Transverse colon (tissue), 4 donors: ENCODE measurements around the gene SREBF2.

Experiments
- EP300 ChIP-seq: sonication (generic); formaldehyde crosslinking; IDR thresholded peaks from one replicate; pipeline ENCODE4 v1.6.1; 2017; ENCODE audit warnings: antibody characterized with exemption, low read depth
- POLR2A ChIP-seq: fragments of 450-650 bp; IDR thresholded peaks from one replicate; pipeline ENCODE4 v1.6.1; 2016; ENCODE audit warnings: antibody characterized with exemption, mild to moderate bottlenecking, moderate library complexity
- POLR2AphosphoS5 ChIP-seq, 3 donors: sonication (generic); formaldehyde crosslinking; IDR thresholded peaks; one replicate each; pipeline ENCODE4 v1.6.1; 2016; ENCODE audit warnings: antibody characterized with exemption in 3 of 3
- TF ChIP-seq, protein P1 (sequence below), 5 experiments: fragments of 200-600 bp in 3 of 5; fragments of 450-650 bp in 2 of 5; sonication (generic) in 3 of 5; IDR thresholded peaks; 1 replicate in 2 of 5; 2 replicates in 3 of 5; pipeline ENCODE4 v1.5.1; 2016 to 2017; ENCODE audit warnings: antibody characterized with exemption in 5 of 5, inconsistent platforms in 3 of 5, mild to moderate bottlenecking in 2 of 5, moderate library complexity in 1 of 5

DNA sequence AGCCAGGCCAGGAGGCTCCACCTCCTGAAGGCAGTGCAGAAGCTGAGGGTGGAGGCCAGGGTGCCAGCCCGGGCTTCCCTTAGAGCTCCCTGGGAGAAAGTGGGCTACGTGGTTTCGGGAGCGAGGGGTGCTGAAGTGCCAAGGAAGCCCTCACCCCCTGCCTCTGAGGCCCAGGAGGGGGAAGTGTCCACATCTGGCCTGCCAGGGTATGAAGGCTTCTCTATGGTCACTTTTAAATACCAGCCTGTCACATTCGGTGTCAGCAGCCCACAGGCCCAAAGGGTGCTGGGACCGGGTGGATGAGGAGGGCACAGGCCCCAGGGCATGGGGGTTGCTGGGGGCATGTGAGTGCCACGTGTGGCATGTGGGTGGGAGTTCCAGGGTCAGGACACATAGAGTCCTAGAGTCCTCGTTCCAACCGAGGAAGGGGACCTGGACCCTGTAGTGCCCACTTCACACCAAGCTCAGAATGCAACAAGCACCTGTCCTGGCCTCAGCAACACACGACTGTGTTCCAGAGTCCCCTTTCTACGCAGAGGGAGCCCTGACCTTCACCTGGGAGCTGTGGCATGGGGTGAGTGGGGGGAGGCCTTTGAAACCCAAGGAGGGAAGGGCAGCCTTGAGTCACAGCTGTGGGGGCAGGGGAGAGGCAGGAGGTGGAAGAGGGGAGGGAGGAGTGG lies 80.3 kb downstream of the SREBF2 start:
- TF ChIP-seq, protein P1, sequence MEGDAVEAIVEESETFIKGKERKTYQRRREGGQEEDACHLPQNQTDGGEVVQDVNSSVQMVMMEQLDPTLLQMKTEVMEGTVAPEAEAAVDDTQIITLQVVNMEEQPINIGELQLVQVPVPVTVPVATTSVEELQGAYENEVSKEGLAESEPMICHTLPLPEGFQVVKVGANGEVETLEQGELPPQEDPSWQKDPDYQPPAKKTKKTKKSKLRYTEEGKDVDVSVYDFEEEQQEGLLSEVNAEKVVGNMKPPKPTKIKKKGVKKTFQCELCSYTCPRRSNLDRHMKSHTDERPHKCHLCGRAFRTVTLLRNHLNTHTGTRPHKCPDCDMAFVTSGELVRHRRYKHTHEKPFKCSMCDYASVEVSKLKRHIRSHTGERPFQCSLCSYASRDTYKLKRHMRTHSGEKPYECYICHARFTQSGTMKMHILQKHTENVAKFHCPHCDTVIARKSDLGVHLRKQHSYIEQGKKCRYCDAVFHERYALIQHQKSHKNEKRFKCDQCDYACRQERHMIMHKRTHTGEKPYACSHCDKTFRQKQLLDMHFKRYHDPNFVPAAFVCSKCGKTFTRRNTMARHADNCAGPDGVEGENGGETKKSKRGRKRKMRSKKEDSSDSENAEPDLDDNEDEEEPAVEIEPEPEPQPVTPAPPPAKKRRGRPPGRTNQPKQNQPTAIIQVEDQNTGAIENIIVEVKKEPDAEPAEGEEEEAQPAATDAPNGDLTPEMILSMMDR (IDR thresholded peaks at IDR 0.05), result no peak
- TF ChIP-seq POLR2A, result no peak
- no peak for TF ChIP-seq EP300
- no peak for TF ChIP-seq POLR2AphosphoS5 (IDR thresholded peaks at IDR 0.05)
